HUES64 (cell line): ENCODE measurements around the gene MZB1. TPM values are rescaled to one million over a fixed set of nuclear protein-coding genes. Genes with fewer than 3 reads are reported as not detected.

Experiments
- H3K27ac ChIP-seq: 2 replicates; pipeline ENCODE4 v1.7.0; 2013; ENCODE audit warnings: low read depth, low read length, inconsistent platforms
- H3K27me3 ChIP-seq: 2 replicates; pipeline ENCODE4 v1.6.1; 2013; ENCODE audit warnings: mild to moderate bottlenecking, low read length; ENCODE audit not compliant: insufficient read depth
- H3K36me3 ChIP-seq: 2 replicates; pipeline ENCODE4 v1.6.1; 2013; ENCODE audit warnings: mild to moderate bottlenecking, low read length; ENCODE audit not compliant: insufficient read depth
- H3K4me1 ChIP-seq: 2 replicates; pipeline ENCODE4 v1.6.1; 2013; ENCODE audit warnings: mild to moderate bottlenecking, low read length, moderate library complexity; ENCODE audit not compliant: insufficient read depth
- H3K4me3 ChIP-seq: 2 replicates; pipeline ENCODE4 v1.5.1; 2013; ENCODE audit warnings: mild to moderate bottlenecking, low read length, moderate library complexity
- H3K9ac ChIP-seq: 2 replicates; pipeline ENCODE4 v1.6.1; 2013; ENCODE audit warnings: mild to moderate bottlenecking, low read depth, low read length
- H3K9me3 ChIP-seq: 2 replicates; pipeline ENCODE4 v1.6.1; 2013; ENCODE audit warnings: low read depth, low read length; ENCODE audit not compliant: insufficient read depth
- WGBS: fragments of 150-250, 120-280 bp; methylation state at CpG from one replicate; pipeline ENCODE4 v1.1.7; 2013; ENCODE audit warnings: missing lambda C conversion rate; 5-methylcytosine and 5-hydroxymethylcytosine counted together
- polyA plus RNA-seq, 2 experiments: library from polyadenylated mRNA; stranded (reverse); fragments of 50-300 nt; gene quantifications; one replicate each; pipeline ENCODE4 v1.2.3, GENCODE V29; 2013

Gene MZB1, protein sequence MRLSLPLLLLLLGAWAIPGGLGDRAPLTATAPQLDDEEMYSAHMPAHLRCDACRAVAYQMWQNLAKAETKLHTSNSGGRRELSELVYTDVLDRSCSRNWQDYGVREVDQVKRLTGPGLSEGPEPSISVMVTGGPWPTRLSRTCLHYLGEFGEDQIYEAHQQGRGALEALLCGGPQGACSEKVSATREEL
- not detected for polyA plus RNA-seq (2013, experiment 1 of 2)
- 0.70 TPM for polyA plus RNA-seq (2013, experiment 2 of 2)

DNA sequence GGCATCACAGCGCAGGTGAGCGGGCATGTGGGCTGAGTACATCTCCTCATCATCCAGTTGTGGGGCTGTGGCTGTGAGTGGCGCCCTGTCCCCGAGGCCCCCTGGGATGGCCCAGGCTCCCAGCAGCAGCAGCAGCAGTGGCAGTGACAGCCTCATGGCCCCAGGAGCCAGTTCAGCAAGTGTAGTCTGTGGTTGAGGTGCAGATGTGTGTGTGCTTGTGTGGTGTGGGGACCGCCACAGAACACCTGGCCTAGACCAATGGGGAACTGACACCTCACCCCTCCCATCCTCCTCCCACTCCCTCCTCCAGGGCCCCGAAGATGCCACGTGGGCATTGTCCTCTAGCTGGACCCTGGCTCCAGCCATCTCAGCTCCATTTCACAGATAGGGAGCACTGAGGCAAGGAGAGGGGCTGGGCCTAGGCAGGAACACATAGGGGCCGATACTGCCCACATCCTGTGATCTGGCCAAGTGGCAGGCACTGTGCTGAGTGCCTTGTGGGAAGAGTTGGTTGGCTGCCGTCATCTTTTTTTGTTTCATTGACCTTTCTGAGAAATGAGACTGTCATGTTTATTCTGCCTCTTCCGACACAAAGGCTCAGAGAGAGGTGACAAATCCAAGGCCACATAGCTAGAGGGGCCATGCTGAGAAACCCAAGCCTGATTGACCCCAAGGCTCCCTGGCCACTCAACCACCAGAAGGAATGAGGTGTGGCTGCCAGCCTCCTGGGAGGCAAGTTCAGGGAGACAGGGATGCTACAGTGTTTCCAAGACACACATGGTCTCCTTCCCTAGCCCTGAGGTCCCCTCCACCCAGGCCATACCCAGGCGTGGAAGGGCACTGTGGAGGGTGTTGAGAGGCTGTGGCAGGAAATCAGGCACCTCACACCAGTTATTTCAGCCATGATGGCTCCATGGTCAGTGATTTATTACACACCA is at the start of gene MZB1:
MZB1 (minus strand) TSS at position 213 of the 938 bp plus-strand sequence; CDS start at position 156, 57 bp downstream.
- no peak within 1 kb of the TSS for H3K27ac ChIP-seq

DNA sequence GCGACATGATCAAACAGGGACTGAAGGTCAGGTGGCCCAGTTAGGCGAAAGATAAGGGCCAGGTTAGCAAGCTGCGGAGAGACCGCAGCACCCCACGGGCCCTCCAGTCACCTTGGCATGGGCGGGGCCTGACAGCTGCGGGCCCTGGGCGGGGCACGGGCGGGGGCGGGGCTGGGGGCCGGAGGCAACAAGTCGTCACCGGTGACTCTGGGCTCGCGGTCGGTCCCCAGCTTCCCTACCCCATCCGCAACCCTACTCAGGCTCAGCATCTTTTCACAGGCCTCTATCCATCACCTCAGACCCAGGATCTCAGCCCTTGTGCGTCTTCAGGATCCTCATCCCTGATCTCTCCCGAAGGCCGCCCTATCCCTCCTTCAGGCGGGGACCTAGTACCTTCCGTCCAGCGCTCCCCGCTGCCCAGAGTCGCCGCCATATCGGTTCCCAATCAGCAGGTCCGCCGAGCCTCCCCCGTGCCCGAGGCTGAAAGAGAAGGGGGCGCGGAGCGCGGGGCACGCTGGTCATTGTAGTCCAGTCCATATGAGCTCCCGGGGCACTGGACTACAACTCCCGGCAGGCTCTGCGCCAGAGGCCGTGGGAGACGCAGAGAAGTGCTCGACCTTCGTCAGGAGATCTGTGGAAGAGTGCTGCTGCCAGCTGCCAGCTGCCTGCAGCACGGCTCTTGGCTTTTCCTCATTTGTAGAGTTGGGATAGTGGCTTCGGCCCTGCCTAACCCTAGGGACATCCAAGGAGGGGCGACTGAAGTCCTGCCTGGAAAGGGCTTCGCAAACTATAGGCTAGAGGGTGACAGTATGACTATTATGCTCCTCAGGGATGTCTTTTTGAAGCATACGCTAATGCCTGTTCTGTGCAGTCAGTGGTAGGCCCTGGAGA is 49.5 kb upstream of the MZB1 start, which contains the start of gene DNAJC18:
DNAJC18 (minus strand) TSS at position 513 of the 891 bp plus-strand sequence; CDS start at position 433, 80 bp downstream.
- peak within 1 kb of the TSS; percentile 85 for H3K4me3 ChIP-seq
- H3K9ac ChIP-seq: peak within 1 kb of the TSS; percentile 86
- no peaks in the 10 kb centered on the region for H3K9me3 ChIP-seq
- WGBS: 4% methylated on average over 49 of the region's 49 CpGs
- no peaks in the 10 kb centered on the region for H3K27me3 ChIP-seq
- peaks cover 3% of the 10 kb centered on the region for H3K4me1 ChIP-seq
- peaks cover 24% of the 10 kb centered on the region for H3K36me3 ChIP-seq
- peak within 1 kb of the TSS; percentile 90; the same call in 1 of the 2 replicates for H3K27ac ChIP-seq

More for the DNA sequence above, at the start of gene MZB1:
- no peaks in the 10 kb centered on the region for H3K36me3 ChIP-seq
- no peak within 1 kb of the TSS for H3K9ac ChIP-seq
- H3K4me3 ChIP-seq: no peak within 1 kb of the TSS
- 89% methylated on average over 9 of the region's 11 CpGs for WGBS
- no peaks in the 10 kb centered on the region for H3K9me3 ChIP-seq
- peaks cover 34% of the 10 kb centered on the region for H3K27me3 ChIP-seq
- peaks cover 7% of the 10 kb centered on the region for H3K4me1 ChIP-seq

DNA sequence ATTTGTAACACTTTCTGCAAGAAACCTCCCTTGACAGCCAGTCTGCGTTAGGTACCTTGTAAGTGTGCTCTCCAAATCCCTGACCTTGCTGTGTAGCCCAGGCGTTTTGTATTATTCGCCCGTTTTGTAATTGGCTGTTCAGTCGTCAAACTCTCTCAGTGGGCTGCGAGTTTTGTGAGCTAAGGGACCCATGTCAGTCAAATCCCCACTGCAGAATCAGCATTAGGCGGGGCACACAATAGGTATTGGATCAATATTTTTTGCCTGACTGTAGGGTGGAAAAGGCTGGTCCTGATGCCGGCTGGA is 48.9 kb upstream of the MZB1 start:
- Histone ChIP-seq H3K36me3 (peaks cover 30% of the 10 kb centered on the region), H3K27ac (no peak overlapping the region), H3K27me3 (no peaks in the 10 kb centered on the region), H3K4me1 (peaks cover 3% of the 10 kb centered on the region), H3K9me3 (no peaks in the 10 kb centered on the region), H3K4me3 (peak overlapping the region; percentile 85), H3K9ac (0 out of 2 replicates have a peak overlapping the region, but pooled peaks have one; percentile 7)
- WGBS: 40% methylated on average over 8 of the region's 8 CpGs

DNA sequence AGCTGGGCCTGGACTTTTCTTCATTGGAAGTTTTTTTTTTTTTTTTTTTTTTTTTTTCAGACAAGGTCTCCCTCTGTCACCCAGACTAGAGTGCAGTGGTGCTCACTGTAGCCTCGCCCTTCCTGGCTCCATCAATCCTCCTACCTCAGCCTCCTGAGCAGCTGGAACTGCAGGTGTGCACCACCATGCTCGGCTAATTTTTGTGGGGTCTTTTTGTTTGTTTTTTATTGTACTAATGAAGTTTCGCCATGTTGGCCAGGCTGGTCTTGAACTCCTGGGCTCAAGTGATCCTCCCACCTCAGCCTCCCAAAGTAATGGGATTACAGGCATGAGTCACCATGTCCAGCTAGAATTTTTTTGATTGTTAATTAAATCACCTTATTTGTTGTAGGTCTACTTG is 46.0 kb upstream of the MZB1 start:
- WGBS: 93% methylated on average over 2 of the region's 3 CpGs
- Histone ChIP-seq H3K9ac (no peak overlapping the region), H3K27ac (no peak overlapping the region), H3K4me1 (peaks cover 3% of the 10 kb centered on the region), H3K36me3 (peaks cover 44% of the 10 kb centered on the region), H3K4me3 (no peak overlapping the region), H3K27me3 (no peaks in the 10 kb centered on the region), H3K9me3 (no peaks in the 10 kb centered on the region)

DNA sequence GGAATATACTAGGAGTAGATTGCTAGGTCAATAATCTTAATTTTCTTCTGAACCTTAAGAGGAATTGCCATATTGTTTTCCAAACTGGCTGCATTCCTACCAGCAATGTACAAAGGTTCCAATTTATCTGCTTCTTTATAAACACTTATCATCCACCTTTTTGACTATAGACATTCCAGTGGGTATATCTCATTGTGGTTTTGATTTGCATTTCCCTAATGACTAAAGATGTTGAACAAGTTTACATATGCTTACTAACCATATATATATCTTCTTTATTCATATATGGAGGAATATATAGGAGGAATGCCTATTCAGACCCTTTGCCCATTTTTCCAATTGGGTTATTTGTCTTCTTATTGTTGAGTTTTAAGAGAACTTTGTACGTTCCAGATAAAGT is 42.0 kb upstream of the MZB1 start:
- Histone ChIP-seq H3K4me1 (no peaks in the 10 kb centered on the region), H3K4me3 (no peak overlapping the region), H3K36me3 (peaks cover 61% of the 10 kb centered on the region), H3K27ac (no peak overlapping the region), H3K9ac (no peak overlapping the region), H3K9me3 (no peaks in the 10 kb centered on the region), H3K27me3 (no peaks in the 10 kb centered on the region)
- no CpG with 5 or more reads among the region's 1 CpG for WGBS

DNA sequence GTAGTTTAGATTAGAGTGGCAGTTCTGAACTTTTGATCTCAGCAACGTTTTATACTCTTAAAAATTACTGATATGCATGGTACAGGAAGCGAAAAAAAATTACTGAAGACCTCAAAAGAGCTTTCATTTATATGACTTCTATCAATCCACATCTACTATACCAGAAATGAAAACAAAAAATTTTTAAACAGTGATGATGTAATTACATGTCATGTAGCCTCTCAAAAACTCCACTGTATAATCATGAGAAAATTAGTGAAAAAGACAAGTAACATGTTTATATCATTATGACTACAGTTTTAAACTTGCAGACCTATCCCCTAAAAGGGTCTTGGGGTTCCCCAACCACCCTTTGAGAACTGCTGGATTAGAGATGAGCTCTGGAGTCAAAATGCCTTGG is 40.3 kb upstream of the MZB1 start:
- no peak overlapping the region for H3K4me3 ChIP-seq
- no peak overlapping the region for H3K9ac ChIP-seq
- H3K4me1 ChIP-seq: no peaks in the 10 kb centered on the region
- no peaks in the 10 kb centered on the region for H3K27me3 ChIP-seq
- peaks cover 63% of the 10 kb centered on the region for H3K36me3 ChIP-seq
- WGBS: no CpG with 5 or more reads among the region's 2 CpGs
- H3K9me3 ChIP-seq: no peaks in the 10 kb centered on the region
- H3K27ac ChIP-seq: no peak overlapping the region

DNA sequence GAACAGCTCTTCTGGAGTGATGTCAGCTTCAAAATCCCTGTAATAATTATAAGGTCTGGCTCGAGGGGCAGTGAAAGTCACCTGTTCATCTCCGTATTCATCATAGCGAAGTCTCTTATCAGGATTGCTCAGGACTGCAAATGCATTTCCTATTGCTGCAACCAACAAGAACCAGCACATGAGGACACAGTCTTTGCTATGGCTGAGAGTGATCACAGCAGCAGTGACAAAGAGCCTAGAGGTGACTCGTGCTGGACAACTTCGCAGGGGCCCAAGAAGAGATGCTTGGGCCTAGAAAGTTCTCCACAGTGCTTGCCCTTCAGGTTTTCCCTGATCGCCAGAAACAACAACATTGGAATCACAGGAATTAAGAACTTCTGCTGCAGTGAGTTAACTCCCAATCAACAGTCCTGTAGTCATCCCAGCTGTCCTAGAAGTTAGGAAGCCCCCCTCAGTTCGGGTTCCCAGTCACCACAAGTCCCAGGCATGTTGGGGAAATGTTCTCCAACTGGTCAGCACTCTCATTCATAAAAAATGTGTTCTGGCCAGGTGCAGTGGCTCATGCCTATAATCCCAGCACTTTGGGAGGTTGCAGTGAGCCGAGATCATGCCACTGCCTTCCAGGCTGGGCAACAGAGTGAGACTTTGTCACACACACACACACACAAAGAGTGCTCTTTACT is 36.6 kb upstream of the MZB1 start:
- Histone ChIP-seq H3K9me3 (no peaks in the 10 kb centered on the region), H3K36me3 (peaks cover 62% of the 10 kb centered on the region), H3K27ac (no peak overlapping the region), H3K4me3 (no peak overlapping the region), H3K4me1 (no peaks in the 10 kb centered on the region), H3K9ac (no peak overlapping the region), H3K27me3 (no peaks in the 10 kb centered on the region)
- 93% methylated on average over 8 of the region's 8 CpGs for WGBS

DNA sequence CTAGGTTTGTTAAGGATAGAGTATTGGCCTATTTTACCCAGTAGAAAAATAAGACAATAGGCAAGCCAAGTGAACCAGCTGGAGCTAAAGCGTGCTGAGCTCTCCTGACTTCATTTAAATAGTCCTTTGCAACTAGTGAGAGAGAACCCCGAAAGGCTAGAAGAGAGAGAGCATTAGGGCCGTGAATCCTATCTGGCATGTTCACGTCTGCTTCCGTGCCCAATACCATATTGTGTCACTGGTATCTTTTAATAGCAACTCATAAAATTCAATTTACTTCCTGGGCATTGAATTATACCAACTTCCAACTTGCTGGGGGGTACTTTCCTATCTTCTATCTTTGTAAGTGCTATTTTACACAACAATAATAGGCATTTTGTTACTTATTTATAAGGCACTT is 35.8 kb upstream of the MZB1 start:
- H3K27me3 ChIP-seq: no peaks in the 10 kb centered on the region; the same call in 1 of the 2 replicates
- peaks cover 62% of the 10 kb centered on the region for H3K36me3 ChIP-seq
- H3K9me3 ChIP-seq: no peaks in the 10 kb centered on the region
- no peak overlapping the region for H3K4me3 ChIP-seq
- no peak overlapping the region for H3K27ac ChIP-seq
- no peak overlapping the region for H3K9ac ChIP-seq
- 93% methylated on average over 5 of the region's 5 CpGs for WGBS
- H3K4me1 ChIP-seq: no peaks in the 10 kb centered on the region; the same call in 1 of the 2 replicates

DNA sequence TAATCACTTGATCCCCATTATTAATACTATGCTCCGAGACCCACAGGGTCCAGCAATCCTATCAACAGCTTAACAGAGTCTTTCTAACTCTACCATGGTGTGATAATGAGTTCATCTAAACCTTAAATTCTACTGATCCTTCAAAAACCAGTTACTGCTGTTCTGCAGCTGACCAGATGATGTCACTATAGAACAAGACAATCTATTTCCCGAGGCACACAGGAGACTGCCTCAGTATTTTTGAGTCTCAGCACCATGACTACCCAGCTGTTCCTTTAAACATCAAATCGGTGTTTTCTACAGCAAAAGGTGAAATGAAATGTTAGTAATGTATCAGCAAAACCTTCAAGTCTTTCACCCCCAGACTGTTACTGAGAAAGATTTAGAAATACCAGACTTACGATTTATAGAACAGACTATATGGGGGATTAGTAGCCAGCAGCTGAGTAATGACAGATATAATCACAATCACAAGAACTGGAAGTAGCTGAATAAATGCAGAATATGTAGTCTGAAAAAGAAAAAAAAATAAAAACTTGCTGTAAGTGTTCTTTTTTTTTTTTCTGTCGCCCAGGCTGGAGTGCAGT is 32.7 kb upstream of the MZB1 start:
- no peak overlapping the region for H3K9ac ChIP-seq
- WGBS: 44% methylated on average over 3 of the region's 5 CpGs
- no peak overlapping the region for H3K4me3 ChIP-seq
- no peak overlapping the region for H3K27ac ChIP-seq
- H3K9me3 ChIP-seq: no peaks in the 10 kb centered on the region
- H3K36me3 ChIP-seq: peaks cover 73% of the 10 kb centered on the region
- no peaks in the 10 kb centered on the region; the same call in 1 of the 2 replicates for H3K27me3 ChIP-seq
- H3K4me1 ChIP-seq: peaks cover 11% of the 10 kb centered on the region; the same call in 1 of the 2 replicates
